SK-N-MC (cell line): ENCODE results near the gene RGS19.

Source experiments
- EZH2 ChIP-seq: fragments of 200-600 bp; sonication (generic); IDR thresholded peaks from one replicate; pipeline ENCODE4 v1.6.1; 2017; ENCODE audit warnings: antibody characterized with exemption
- POLR2AphosphoS5 ChIP-seq: IDR thresholded peaks from 2 replicates; pipeline ENCODE4 v1.6.1; 2012; ENCODE audit warnings: mild to moderate bottlenecking, low read depth, low read length, borderline replicate concordance

GRCh38 chr20:64051033-64051452, 28.3 kb downstream of the RGS19 start:
- no peak for TF ChIP-seq POLR2AphosphoS5
- TF ChIP-seq EZH2 = no peak
